Ovary (tissue), 9 donors: ENCODE results near the gene HOPX. TPM values are rescaled to one million over a fixed set of nuclear protein-coding genes. Genes with fewer than 3 reads are reported as not detected.

ENCODE experiments used
- DNase-seq, 5 donors: peaks; one replicate each; pipeline ENCODE4 v3.0.0-alpha.2; 2019 to 2020
- H3K27ac ChIP-seq, 2 donors: fragments of 200-600 bp; one replicate each; pipeline versions ENCODE4 v1.5.1 to v1.8.0; 2019 to 2022
- H3K27me3 ChIP-seq: fragments of 200-600 bp; one replicate; pipeline ENCODE4 v1.8.0; 2022
- H3K36me3 ChIP-seq: fragments of 200-600 bp; sonication (generic); one replicate; pipeline ENCODE4 v1.5.1; 2019
- H3K4me1 ChIP-seq: one replicate; pipeline ENCODE4 v1.8.1; 2013; ENCODE audit warnings: mild to moderate bottlenecking, moderate library complexity; ENCODE audit not compliant: insufficient read depth
- H3K4me3 ChIP-seq: fragments of 200-600 bp; sonication (generic); one replicate; pipeline ENCODE4 v1.5.1; 2017
- H3K9me3 ChIP-seq, 2 donors: fragments of 200-600 bp in 1 of 2; sonication (generic) in 1 of 2; one replicate each; pipeline versions ENCODE4 v1.5.1 to v1.8.1; 2013 to 2019; ENCODE audit warnings: mild to moderate bottlenecking in 1 of 2, moderate library complexity in 1 of 2
- EP300 ChIP-seq: sonication (generic); formaldehyde crosslinking; IDR thresholded peaks from one replicate; pipeline ENCODE4 v1.6.1; 2017; ENCODE audit warnings: antibody characterized with exemption
- POLR2A ChIP-seq: fragments of 450-650 bp; IDR thresholded peaks from one replicate; pipeline ENCODE4 v1.6.1; 2017; ENCODE audit warnings: antibody characterized with exemption, mild to moderate bottlenecking, moderate library complexity
- WGBS, 3 donors: extraction: QIAGEN DNeasy Blood & Tissue Kit in 1 of 3; methylation state at CpG; one replicate each; pipeline versions ENCODE4 v1.1.5 to v1.1.7; 2013 to 2017; 5-methylcytosine and 5-hydroxymethylcytosine counted together
- intact Hi-C, 4 donors: fragments of 100-400 bp; cut with DNase I; formaldehyde crosslinking; loops; one replicate each; pipeline versions ENCODE4 v1.11.0 to v1.15.1; 2022 to 2023
- polyA plus RNA-seq, 2 donors: library from polyadenylated mRNA; stranded (reverse); fragments of 200-250 nt in 1 of 2; fragments of 350-450 nt in 1 of 2; fragmentation: Illumina TruSeq in 1 of 2; extraction: RNeasy Lipid Tissue Mini Kit (QIAGEN cat#74804) in 1 of 2; gene quantifications; one replicate each; pipeline ENCODE4 v1.2.3, GENCODE V29; 2013 to 2014
- total RNA-seq, 7 donors: library from RNA; depleted of rRNA in 2 of 7; stranded (reverse); fragments of >200 nt in 2 of 7; fragmentation: NEBNext Ultra II Directional in 3 of 7; extraction: Animal tissue kit (Norgen Biotek cat#: 25700) in 3 of 7; gene quantifications; one replicate each; pipeline versions ENCODE4 v1.1.0 to v1.2.4, GENCODE V29; 2016 to 2023
- TF ChIP-seq, protein P1 (sequence below), 3 donors: fragments of 450-650 bp in 2 of 3; fragments of 200-600 bp in 1 of 3; IDR thresholded peaks; one replicate each; pipeline versions ENCODE4 v1.5.1 to v1.8.0; 2016 to 2022; ENCODE audit warnings: antibody characterized with exemption in 3 of 3, mild to moderate bottlenecking in 1 of 3
- donor health status: DM: no; HTN: no; CAD: no; lungs with moderate emphysema.
- donor health status: DM: no; HTN: no; CAD: no.
- donor health status: Bipolar disorder and iron deficiency.
- donor health status: DM: yes; HTN: yes; CAD: no.
- donor health status: DM: no; HTN: no; CAD: no.
- donor health status: DM: yes; HTN: yes; CAD: no.

HOPX gene
- total and polyA plus RNA-seq, 9 donors = 2.1 to 22.2 (median 8.8) TPM

DNA sequence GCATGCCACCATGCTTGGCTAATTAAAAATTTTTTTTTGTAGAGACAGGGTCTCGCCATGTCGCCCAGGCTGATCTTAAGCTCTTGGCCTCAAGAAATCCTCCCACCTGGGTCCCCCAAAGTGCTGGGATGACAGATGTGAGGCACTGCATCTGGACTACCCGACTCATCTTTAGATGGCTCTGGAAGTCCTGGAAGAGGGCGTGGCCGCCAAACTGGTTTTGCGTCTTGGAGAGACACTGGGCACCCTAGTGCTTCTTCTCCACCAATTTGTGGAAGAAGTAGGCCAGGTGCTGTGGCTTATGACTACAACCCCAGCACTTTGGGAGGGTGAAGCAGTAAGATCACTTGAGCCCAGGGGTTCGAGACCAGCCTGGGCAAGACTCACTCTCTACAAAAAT lies 47.6 kb downstream of the HOPX start:
- no peak for DNase-seq
- intact Hi-C loops = no loop called here
- no peaks in the 10 kb centered on the region for H3K4me1 ChIP-seq
- no peaks in the 10 kb centered on the region for H3K36me3 ChIP-seq
- no peak overlapping the region for H3K4me3 ChIP-seq
- 88 to 98% (median 93%) methylated on average over 7 of the region's 7 CpGs for WGBS, 3 donors
- H3K9me3 ChIP-seq = no peaks in the 10 kb centered on the region
- no peaks in the 10 kb centered on the region for H3K27me3 ChIP-seq
- no peak for TF ChIP-seq POLR2A
- no peak for TF ChIP-seq EP300
- TF ChIP-seq, protein P1, sequence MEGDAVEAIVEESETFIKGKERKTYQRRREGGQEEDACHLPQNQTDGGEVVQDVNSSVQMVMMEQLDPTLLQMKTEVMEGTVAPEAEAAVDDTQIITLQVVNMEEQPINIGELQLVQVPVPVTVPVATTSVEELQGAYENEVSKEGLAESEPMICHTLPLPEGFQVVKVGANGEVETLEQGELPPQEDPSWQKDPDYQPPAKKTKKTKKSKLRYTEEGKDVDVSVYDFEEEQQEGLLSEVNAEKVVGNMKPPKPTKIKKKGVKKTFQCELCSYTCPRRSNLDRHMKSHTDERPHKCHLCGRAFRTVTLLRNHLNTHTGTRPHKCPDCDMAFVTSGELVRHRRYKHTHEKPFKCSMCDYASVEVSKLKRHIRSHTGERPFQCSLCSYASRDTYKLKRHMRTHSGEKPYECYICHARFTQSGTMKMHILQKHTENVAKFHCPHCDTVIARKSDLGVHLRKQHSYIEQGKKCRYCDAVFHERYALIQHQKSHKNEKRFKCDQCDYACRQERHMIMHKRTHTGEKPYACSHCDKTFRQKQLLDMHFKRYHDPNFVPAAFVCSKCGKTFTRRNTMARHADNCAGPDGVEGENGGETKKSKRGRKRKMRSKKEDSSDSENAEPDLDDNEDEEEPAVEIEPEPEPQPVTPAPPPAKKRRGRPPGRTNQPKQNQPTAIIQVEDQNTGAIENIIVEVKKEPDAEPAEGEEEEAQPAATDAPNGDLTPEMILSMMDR (IDR thresholded peaks at IDR 0.05) = no peak
- no peak overlapping the region for H3K27ac ChIP-seq

DNA sequence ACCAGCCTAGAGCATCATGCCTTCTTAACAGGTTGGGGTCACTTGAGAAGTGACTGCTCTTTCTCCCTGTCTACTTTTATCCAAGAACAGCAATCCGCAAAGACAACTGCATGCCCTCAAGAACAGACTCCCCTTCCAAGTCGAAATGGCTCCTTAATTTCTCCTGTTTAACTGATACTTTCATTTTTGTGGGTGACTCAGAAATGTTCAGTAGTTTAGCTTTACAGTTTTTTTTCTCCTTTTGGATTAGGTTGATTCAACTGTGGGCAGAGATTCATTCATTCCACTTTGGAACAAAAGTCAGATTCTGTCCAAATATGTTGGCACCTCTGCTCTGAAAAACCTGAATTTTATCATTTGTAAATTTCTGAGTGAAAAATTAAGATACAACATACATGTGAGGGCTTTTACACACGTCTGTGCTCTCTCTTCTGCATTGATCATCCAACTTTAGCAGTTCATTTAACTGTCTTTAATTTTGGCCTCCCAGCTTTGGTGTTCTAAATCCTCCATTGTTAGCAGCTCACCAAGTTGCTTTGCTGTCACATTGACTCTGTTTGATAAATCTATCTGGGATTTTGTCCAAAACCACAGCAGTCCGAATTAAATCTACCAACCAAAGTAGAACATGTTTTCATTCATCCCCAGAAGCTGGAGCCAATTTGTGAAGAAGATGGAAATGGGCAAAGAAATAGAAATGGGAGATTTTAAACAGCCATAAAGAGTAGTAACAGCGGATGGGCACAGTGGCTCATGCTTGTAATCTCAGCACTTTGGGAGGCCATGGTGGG lies 50.0 kb downstream of the HOPX start:
- no peaks in the 10 kb centered on the region for H3K9me3 ChIP-seq
- H3K27me3 ChIP-seq = no peaks in the 10 kb centered on the region
- H3K27ac ChIP-seq = no peak overlapping the region
- H3K36me3 ChIP-seq = no peaks in the 10 kb centered on the region
- 41 to 48% (median 48%) methylated on average over 5 of the region's 5 CpGs for WGBS, 3 donors
- intact Hi-C loops = no loop called here
- TF ChIP-seq POLR2A (no peak), EP300 (no peak)
- H3K4me1 ChIP-seq = no peaks in the 10 kb centered on the region
- no peak overlapping the region for H3K4me3 ChIP-seq
- DNase-seq = no peak

DNA sequence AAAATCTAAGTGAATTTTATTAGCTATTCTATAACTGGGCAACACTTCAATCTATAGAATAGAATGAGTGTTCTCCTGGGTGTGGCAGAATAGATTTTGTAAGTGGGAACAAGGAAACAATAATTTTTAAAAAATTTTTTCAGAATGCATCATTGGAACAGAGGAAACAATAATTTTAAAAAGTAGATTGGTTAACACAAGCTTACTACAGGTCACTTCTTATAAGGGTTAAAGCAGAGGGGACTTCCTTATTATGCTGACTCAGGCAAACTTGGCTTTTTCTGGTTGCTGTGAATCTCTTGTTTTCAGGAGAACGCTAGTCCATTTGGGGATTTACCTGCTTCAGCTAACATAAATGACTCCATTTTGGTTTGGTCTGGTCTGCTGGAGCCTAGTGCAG lies 52.5 kb downstream of the HOPX start:
- WGBS, 3 donors = 65 to 76% (median 66%) methylated on average over 1 of the region's 1 CpG
- Histone ChIP-seq H3K4me3 (no peak overlapping the region), H3K36me3 (no peaks in the 10 kb centered on the region), H3K4me1 (no peaks in the 10 kb centered on the region), H3K27ac (no peak overlapping the region), H3K27me3 (no peaks in the 10 kb centered on the region), H3K9me3 (no peaks in the 10 kb centered on the region)
- no peak for DNase-seq
- TF ChIP-seq POLR2A (no peak), EP300 (no peak)
- TF ChIP-seq, protein P1 (IDR thresholded peaks at IDR 0.05) = no peak
- intact Hi-C loops = no loop called here

DNA sequence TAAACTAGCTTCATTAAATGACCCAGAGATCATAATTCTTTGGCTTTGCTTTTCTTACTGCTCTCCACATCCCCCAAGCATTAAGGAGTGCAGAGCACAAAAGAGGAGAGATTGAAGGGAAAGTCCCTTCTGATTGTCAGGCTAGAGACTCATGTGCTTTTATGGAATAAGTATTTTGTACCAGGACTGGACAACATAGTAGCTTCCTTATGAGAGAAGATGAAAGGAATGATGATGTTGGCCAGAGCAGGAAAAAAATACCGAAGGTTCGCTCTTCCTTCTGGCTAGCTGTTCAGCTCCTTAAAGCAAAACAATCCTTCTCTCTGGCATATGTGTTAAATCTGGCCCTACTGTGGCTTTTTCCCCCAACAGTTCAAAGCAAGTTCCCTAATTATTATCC lies 53.1 kb downstream of the HOPX start:
- Histone ChIP-seq H3K9me3 (no peaks in the 10 kb centered on the region), H3K27ac (no peak overlapping the region), H3K4me1 (no peaks in the 10 kb centered on the region), H3K36me3 (no peaks in the 10 kb centered on the region), H3K4me3 (no peak overlapping the region), H3K27me3 (no peaks in the 10 kb centered on the region)
- no peak for DNase-seq
- WGBS, 3 donors = 31 to 42% (median 39%) methylated on average over 2 of the region's 2 CpGs
- intact Hi-C loops = no loop called here
- TF ChIP-seq EP300 = no peak
- TF ChIP-seq POLR2A = no peak
- TF ChIP-seq, protein P1 (IDR thresholded peaks at IDR 0.05) = no peak

DNA sequence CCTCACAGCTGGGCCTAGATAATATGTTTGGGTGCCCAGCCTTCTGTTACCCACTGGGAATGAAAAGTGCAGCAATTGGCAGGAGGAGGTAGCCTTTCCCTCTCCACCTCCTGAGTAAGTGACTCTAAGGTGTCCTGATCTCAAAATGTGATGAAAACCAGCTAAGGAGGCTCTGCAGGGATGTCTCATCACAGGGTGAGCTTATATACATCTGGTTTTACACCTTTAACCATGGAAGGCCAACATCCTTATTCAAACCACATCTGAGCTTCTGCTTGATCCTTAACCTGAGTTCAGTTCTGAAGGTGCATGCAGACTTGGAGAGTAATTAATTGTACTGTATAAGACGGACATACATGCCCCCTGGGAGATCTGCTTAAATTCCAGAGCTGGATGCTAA lies 53.7 kb downstream of the HOPX start:
- H3K9me3 ChIP-seq = no peaks in the 10 kb centered on the region
- no peak for DNase-seq
- no peak overlapping the region for H3K27ac ChIP-seq
- 47 to 71% (median 58%) methylated on average over 1 of the region's 1 CpG for WGBS, 3 donors
- no peaks in the 10 kb centered on the region for H3K4me1 ChIP-seq
- H3K4me3 ChIP-seq = no peak overlapping the region
- H3K36me3 ChIP-seq = no peaks in the 10 kb centered on the region
- no peaks in the 10 kb centered on the region for H3K27me3 ChIP-seq
- intact Hi-C loops = no loop called here
- TF ChIP-seq, protein P1 (IDR thresholded peaks at IDR 0.05) = no peak
- TF ChIP-seq POLR2A = no peak
- no peak for TF ChIP-seq EP300
